SIG-M5 treated with dmso at 0.1 percent for 504 hours (cell line): ENCODE measurements around the gene TBC1D16.
"Not testable (repeated sequence)": the region's sequence is repeated elsewhere in the genome, so short reads cannot be mapped to it uniquely, and the experiment has no call there.

Experiments used
- DNase-seq: peaks from one replicate; lab custom pipeline; 2025; ENCODE audit not compliant: unreplicated experiment; lab: John Stamatoyannopoulos, UW

TBC1D16 gene

DNA sequence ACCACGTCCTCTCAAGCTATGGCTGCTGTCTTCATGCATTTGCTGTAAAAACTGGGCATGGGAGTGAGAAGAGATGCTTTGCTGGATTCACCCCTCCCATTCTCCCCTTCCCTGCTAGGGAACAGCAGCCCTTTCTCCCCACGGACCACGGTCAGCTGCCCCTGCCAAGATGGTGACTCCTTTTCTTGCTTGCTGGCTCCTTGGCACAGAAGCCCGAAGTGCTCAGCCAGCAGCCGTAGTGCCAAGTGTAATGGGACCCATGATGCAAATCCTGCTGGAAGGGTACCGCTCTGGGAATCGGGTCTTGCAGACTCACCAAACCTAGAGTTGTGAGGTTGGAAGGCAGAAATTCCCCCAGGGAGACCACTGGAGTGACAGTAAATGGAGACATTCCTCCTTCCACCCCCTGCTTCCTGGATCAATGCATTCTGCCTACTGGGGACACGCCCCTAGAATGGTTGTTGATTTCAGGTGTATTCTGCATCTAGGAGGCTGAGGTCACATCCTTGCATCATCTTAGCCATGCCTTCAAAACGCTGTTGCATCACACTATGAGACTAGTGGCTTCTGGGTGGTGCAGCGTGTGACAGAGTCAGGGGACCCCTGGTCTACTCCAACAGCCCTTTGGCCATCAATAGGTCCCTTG lies 133.4 kb downstream of the TBC1D16 start:
- no peak for DNase-seq

DNA sequence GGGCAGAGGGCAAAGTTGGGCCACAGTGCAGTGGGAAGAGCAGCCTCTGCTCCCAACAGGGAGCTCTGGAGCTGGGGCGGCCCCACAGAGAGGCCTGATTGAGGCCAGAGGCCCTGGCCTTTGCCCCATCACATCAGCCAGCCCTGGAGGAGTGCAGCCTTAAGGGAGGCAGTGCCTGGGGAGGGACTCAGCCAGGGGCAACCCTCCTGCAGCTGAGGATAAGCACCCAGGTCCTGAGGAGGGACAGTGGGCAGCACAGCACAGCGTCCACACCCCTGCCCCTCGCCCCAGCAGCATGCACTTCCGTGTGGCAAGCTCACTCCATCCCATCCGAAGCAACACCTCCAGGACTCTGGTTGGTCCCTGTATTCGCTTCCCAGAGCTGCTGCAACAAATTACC lies 134.5 kb downstream of the TBC1D16 start:
- DNase-seq: no peak

DNA sequence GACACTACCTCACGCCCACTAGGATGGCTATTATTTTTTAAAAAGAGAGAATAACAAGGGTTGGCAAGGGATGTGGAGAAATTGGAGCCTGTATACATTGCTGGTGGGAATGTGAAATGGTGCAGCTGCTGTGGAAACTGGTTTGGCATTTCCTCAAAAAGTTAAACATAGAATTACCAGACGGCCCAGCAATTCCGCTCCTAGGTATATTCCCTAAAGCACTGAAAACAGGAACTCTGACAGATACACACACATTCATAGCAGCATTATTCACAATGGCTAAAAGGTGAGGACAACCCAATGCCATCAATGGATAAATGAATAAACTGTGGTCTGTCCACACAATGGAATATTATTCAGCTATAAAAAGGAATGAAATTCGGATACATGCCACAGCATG lies 136.1 kb downstream of the TBC1D16 start:
- no peak for DNase-seq

DNA sequence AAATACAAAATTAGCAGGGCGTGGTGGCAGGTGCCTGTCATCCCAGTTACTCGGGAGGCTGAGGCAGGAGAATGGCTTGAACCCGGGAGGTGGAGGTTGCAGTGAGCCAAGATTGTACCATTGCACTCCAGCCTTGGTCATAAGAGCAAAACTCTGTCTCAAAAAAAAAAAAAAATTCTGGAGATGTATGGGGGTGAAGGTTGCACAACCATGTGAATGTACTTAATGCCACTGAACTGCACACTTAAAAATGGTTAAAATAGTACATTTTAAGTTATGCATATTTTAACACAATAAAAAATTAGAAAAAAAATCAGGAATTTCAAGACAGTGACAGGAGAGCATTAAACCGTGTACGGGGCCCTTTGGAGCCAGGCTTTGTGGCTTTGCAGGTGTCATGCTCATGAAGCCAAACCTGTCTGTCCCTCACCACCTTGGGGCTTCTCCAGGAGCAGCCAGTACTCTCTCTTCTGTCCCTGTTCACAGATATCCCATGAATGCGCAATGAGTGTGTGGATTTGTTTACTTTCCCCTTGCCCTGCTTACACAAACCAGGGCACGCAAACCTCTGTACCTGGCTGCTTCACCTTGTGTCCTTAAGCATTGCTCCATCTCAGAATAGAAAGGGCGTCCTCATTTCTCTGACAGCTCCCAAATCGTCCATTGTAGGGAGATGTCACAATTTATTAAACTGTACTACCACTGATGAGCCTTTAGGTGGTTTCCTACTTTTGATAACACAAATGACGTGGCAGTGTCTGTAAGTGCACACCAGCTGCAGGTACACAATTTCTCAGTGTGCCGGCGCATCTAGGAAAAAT lies 138.2 kb downstream of the TBC1D16 start:
- no peak for DNase-seq

DNA sequence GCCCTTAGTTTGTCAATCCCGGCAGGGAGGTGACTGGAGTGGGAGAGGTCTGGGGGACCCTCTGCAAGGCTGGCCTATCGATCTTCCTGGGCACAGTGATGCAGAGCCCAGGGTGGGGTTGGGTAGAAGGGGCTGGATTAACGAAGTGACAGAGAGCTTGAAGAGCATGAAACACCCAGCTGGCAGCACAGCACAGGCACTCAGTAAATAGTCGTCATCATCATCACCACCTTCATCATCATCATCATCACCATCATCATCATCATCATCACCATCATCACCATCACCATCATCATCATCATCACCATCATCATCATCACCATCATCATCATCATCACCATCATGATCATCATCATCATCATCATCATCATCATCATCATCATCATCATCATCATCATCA lies 142.2 kb downstream of the TBC1D16 start:
- not testable (repeated sequence) for DNase-seq

DNA sequence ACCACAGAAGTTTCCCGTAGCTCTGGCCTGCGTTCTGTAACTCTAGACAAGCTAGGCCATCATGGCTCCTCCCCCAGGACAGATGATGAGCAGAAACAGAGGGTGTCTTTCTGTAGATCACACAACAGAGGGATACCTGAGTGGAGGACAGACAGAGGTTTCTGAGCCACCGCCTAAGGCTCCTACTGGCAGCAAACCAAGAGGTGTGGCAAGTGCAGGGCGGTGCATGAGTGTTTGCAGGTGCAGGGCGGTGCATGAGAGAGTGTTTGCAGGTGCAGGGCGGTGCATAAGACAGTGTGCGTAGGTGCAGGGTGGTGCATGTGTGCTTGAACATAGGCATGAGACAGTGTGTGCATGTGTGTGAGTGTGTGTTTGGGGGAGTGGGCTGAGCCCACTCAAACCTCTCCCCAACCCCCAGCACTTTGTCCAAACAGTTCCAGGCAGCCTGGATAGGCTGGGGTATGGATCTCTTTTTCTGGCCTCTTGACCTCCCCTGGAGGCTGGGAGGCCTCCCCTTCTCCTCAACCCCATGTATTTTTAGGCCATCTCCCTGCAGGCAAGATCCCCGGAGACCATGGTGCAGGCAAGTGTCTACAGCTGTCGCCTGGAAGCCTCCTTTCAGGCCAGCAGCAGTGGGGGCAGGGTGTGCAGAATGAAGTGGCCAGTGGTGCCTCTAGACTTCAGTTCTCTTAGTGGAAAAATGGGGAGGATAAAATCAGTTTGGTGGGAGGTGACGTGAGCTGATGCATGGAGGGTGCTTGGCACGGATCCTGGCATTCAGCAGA lies 143.0 kb downstream of the TBC1D16 start:
- peak; percentile 14 for DNase-seq

DNA sequence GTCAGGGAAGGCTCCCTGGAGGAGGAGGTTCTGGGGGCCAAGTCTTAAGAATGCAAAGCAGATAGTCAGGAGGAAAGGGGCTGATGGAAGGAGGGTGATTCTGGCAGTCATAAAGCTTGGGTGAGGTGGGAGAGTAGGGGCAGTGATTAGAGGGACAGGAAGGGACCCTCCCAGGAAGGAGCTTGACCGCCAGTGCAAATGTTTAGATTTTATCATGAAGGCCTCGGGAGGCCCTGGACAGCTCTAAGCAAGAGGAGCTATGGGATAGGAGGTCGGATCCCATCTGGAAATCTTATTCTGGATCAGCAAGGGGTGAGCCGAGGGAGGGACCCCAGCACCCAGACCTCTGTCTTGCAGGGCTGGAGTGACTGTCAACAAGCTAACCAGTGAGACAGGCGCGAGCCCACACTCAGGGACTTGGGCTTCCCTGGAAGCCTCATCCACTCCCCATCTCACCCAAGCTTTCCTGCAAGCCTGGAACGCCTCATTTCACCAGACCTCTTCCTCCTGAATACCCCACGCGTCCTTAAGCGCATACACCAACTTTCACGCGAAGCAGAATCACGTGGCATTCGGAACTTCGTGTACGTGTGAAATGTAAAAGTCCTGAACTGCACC lies 144.4 kb downstream of the TBC1D16 start:
- DNase-seq: no peak

DNA sequence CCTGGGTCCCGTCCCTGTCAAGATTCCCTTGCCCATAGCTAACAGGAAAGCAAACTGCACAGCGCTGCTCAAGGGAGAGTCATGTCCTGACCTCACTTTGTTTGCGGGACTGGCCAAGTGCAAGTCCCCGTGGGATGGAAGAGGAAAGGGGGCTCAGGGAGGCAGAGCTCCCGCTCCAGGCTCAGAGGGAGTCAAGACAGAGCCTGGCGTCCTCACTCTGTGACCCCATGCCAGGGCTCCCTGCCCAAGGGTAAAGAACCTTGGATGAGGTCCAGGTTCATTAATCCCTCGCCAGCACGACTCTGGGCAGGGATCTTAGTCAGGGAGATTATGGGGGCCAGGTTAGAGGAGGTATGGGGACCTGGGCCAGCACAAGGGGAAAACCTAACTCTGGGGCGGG lies 145.0 kb downstream of the TBC1D16 start:
- DNase-seq: no peak

DNA sequence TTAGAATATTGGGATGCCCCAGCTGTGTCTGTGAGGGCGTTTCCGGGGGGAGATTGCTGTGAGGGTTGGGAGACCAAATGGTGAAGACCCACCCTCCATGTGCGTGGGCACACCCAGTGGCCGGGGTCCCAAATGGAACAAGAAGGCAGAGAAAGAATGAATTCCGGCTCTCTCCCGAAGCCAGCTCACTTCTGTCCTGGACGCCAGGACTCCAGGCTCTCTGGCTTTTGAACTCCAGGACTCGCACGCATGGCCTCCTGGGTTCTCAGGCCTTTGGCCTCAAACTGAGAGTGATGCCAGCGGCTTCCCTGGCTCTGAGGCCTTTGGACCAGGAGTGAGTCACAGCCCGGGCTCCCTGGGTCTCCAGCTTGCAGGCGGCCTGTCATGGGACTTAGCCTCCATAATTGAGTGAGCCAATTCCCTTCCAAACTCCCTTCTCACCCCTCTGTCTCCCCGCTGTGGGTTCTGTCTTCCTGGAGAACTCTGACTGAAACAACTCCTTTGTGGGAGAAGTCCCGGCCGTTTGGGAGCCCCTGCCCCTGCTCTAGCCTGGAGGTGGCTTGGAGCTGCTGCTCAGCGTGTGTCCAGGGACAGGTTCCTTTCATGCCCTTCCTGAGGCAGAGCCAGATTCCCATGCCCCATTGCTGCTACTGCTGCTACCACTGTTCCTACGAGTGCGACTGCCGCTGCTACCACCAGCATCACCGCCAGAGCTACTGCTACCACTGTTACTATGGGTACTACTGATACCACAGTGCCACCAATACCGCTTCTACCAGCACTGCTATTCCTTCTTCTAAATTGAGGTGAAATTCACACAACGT lies 146.6 kb downstream of the TBC1D16 start:
- no peak for DNase-seq

DNA sequence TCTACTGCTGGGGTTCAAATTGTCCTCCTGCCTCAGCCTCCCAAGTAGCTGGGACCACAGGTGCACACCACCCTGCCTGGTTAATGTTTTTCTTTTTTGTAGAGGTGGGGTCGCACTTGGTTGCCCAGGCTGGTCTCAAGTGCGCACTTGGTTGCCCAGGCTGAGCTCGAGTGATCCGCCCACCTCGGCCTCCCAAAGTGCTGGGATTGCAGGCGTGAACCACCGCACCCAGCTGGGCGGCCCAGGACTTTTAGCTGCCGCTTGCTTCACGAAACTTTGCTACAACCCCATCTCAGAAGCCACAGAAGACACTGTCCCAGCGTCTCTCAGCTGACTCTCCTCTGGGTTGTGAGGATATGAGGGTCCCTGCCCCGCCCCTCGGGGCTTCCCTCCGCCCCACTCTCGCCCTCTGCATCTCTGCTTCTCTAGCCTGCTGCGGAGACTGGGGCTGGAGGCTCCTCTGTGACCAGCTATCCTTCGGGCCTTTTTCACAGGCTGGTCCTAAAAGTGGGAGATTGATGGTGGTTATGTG lies 147.6 kb downstream of the TBC1D16 start:
- DNase-seq: no peak

DNA sequence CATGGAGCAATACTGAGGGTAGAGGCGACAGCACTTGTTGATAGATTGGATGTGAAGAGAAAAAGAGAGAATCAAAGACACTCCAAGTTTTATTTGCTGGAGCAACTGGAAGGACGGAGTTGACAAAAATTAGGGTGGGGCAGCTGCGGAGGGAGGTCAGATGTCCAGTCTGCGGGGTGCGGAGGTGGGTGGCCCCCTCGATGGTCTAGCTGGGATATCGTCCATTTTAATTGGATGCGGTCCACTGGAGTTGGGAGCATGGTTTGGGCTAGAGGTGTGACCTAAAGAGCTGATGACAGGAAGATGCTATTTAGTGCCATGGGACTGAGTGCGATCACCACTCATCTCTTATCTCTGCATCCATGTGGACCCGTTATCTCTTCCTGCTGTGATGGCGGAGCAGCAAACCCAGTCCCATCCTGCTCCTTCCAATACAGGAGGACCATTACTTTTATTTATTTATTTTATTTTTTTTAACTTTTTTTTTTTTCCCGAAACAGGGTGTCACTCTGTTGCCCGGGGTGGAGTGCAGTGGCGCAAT lies 148.2 kb downstream of the TBC1D16 start:
- DNase-seq: no peak

DNA sequence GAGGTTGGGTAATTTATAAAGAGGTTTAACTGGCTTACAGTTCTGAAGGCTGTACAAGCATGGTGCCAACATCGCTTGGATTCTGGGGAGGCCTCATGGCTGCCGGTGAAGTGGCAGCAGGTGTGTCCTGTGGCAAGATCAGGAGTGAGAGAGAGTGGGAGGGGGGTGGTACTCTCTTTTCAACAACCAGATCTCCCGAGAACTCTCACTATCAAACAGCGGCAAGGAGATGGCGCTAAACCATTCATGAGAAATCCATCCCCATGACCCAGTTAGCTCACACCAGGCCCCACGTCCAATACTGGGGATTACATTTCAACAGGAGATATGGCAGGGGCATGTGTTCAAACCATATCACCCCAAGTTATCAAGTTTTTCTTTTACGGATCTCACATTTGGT lies 152.5 kb downstream of the TBC1D16 start:
- DNase-seq: no peak
